ENCODE results near the gene JPH2. TPM values are rescaled to one million over a fixed set of nuclear protein-coding genes. Genes with fewer than 3 reads are reported as not detected.

Gene JPH2
- total and polyA plus RNA-seq, 4 donors = 0.09 to 1.3 (median 0.17) TPM; not detected in 1

- H3K27me3 ChIP-seq (ENCODE audit: control insufficient read depth in 4 of 4, insufficient read depth in 4 of 4, low read length in 3 of 4) = no peaks in the 10 kb centered on the region
- TF ChIP-seq MAX (IDR thresholded peaks at IDR 0.05) (no peak), SP1 (IDR thresholded peaks at IDR 0.05) (no peak)
- no peak overlapping the region for H3K4me3 ChIP-seq (ENCODE audit: low read depth in 1 of 3, low read length in 3 of 3)
- DNase-seq (ENCODE audit: low spot score) = no peak
- 92% methylated on average over 5 of the region's 5 CpGs for WGBS
- H3K27ac ChIP-seq (ENCODE audit: low read depth in 1 of 2, low read length in 2 of 2) = no peak overlapping the region
- no peaks in the 10 kb centered on the region for H3K9me3 ChIP-seq (ENCODE audit: control insufficient read depth in 4 of 4, low read length in 3 of 4)
- no peak overlapping the region for H3K9ac ChIP-seq (ENCODE audit: low read depth in 1 of 2, low read length in 2 of 2)
- H3K36me3 ChIP-seq (ENCODE audit: control insufficient read depth in 4 of 4, insufficient read depth in 3 of 4, low read depth in 1 of 4, low read length in 3 of 4) = peaks cover 0 to 2% (median 0%) of the 10 kb centered on the region in 4 donors
- no peaks in the 10 kb centered on the region for H3K4me1 ChIP-seq (ENCODE audit: control insufficient read depth in 4 of 4, insufficient read depth in 4 of 4, low read length in 3 of 4)
Observed at GRCh38 chr20:44224637-44225036, 37.6 kb upstream of the JPH2 start.

- no peak overlapping the region for H3K27ac ChIP-seq (ENCODE audit: low read depth in 1 of 2, low read length in 2 of 2)
- TF ChIP-seq HNF4G (IDR thresholded peaks at IDR 0.05) = no peak
- no peak for TF ChIP-seq HNF4A (conservative IDR thresholded peaks at IDR 0.05)
- no peak for TF ChIP-seq REST (IDR thresholded peaks at IDR 0.05)
- TF ChIP-seq NR2F2 (IDR thresholded peaks at IDR 0.05) = no peak
- no peak for TF ChIP-seq YY1 (IDR thresholded peaks at IDR 0.05)
- no peak for TF ChIP-seq RAD21 (IDR thresholded peaks at IDR 0.05)
- TF ChIP-seq RXRA (IDR thresholded peaks at IDR 0.05) = no peak
- WGBS = 85% methylated on average over 5 of the region's 5 CpGs
- no peaks in the 10 kb centered on the region for H3K27me3 ChIP-seq (ENCODE audit: control insufficient read depth in 4 of 4, insufficient read depth in 4 of 4, low read length in 3 of 4)
- no peak overlapping the region for H3K9ac ChIP-seq (ENCODE audit: low read depth in 1 of 2, low read length in 2 of 2)
- no peaks in the 10 kb centered on the region for H3K4me1 ChIP-seq (ENCODE audit: control insufficient read depth in 4 of 4, insufficient read depth in 4 of 4, low read length in 3 of 4)
- H3K9me3 ChIP-seq (ENCODE audit: control insufficient read depth in 4 of 4, low read length in 3 of 4) = no peaks in the 10 kb centered on the region
- no peak for DNase-seq (ENCODE audit: low spot score)
- H3K4me3 ChIP-seq (ENCODE audit: low read depth in 1 of 3, low read length in 3 of 3) = no peak overlapping the region
- H3K36me3 ChIP-seq (ENCODE audit: control insufficient read depth in 4 of 4, insufficient read depth in 3 of 4, low read depth in 1 of 4, low read length in 3 of 4) = peaks cover 0 to 2% (median 0%) of the 10 kb centered on the region in 4 donors
Observed at GRCh38 chr20:44223721-44224120, 36.7 kb upstream of the JPH2 start.

GRCh38 chr20:44222633-44223368 lies 35.8 kb upstream of the JPH2 start:
- no peaks in the 10 kb centered on the region for H3K9me3 ChIP-seq (ENCODE audit: control insufficient read depth in 4 of 4, low read length in 3 of 4)
- H3K36me3 ChIP-seq (ENCODE audit: control insufficient read depth in 4 of 4, insufficient read depth in 3 of 4, low read depth in 1 of 4, low read length in 3 of 4) = peaks cover 0 to 2% (median 0%) of the 10 kb centered on the region in 4 donors
- WGBS = 77% methylated on average over 7 of the region's 7 CpGs
- H3K4me3 ChIP-seq (ENCODE audit: low read depth in 1 of 3, low read length in 3 of 3) = no peak overlapping the region
- peak; percentile 56 for DNase-seq (ENCODE audit: low spot score)
- no peak overlapping the region for H3K27ac ChIP-seq (ENCODE audit: low read depth in 1 of 2, low read length in 2 of 2)
- H3K4me1 ChIP-seq (ENCODE audit: control insufficient read depth in 4 of 4, insufficient read depth in 4 of 4, low read length in 3 of 4) = peaks cover 2 to 5% (median 3%) of the 10 kb centered on the region in 4 donors
- no peak for TF ChIP-seq JUND (IDR thresholded peaks at IDR 0.05)
- TF ChIP-seq ZBTB33 (IDR thresholded peaks at IDR 0.05) = no peak
- TF ChIP-seq MAX (IDR thresholded peaks at IDR 0.05) = no peak
- TF ChIP-seq RXRA (IDR thresholded peaks at IDR 0.05) = no peak
- no peak for TF ChIP-seq RAD21 (IDR thresholded peaks at IDR 0.05)
- TF ChIP-seq TAF1 (conservative IDR thresholded peaks at IDR 0.05) = no peak
- no peak for TF ChIP-seq SP1 (IDR thresholded peaks at IDR 0.05)
- TF ChIP-seq HNF4A (conservative IDR thresholded peaks at IDR 0.05) = no peak
- no peak for TF ChIP-seq GABPA (IDR thresholded peaks at IDR 0.05 in 1 of 2, conservative IDR thresholded peaks at IDR 0.05 in 1 of 2)
- no peak for TF ChIP-seq EGR1 (IDR thresholded peaks at IDR 0.05; ENCODE audit: low read depth in 2 of 2)
- no peak for TF ChIP-seq FOXA2 (IDR thresholded peaks at IDR 0.05)
- H3K9ac ChIP-seq (ENCODE audit: low read depth in 1 of 2, low read length in 2 of 2) = no peak overlapping the region
- H3K27me3 ChIP-seq (ENCODE audit: control insufficient read depth in 4 of 4, insufficient read depth in 4 of 4, low read length in 3 of 4) = no peaks in the 10 kb centered on the region
